ENCODE results near the gene FAM131A. TPM values are rescaled to one million over a fixed set of nuclear protein-coding genes. Genes with fewer than 3 reads are reported as not detected.

The FAM131A gene
- total and polyA plus RNA-seq, 12 donors: 21.6 to 36.5 (median 26.7) TPM

GRCh38 chr3:184325715-184326369 lies 11.6 kb upstream of the FAM131A start:
- ATAC-seq (no peak), DNase-seq (no peak)
- intact Hi-C loops (cut with DNase I): no loop called here
- H3K4me3 ChIP-seq: no peak overlapping the region
- H3K36me3 ChIP-seq: peaks cover 26 to 100% (median 100%) of the 10 kb centered on the region in 9 donors
- no peak overlapping the region for H3K27ac ChIP-seq
- 82 to 86% methylated on average over 6 of the region's 6 CpGs for WGBS, 2 donors
- peaks cover 0 to 29% (median 18%) of the 10 kb centered on the region in 9 donors for H3K4me1 ChIP-seq
- H3K27me3 ChIP-seq: no peaks in the 10 kb centered on the region
- H3K9me3 ChIP-seq: no peaks in the 10 kb centered on the region
- no peak for TF ChIP-seq CTCF (IDR thresholded peaks at IDR 0.05)

GRCh38 chr3:184327171-184327570 lies 10.2 kb upstream of the FAM131A start:
- ATAC-seq (no peak), DNase-seq (no peak)
- Histone ChIP-seq H3K27ac (no peak overlapping the region), H3K27me3 (no peaks in the 10 kb centered on the region), H3K36me3 (peaks cover 26 to 100% (median 99%) of the 10 kb centered on the region in 9 donors), H3K4me1 (peaks cover 0 to 25% (median 12%) of the 10 kb centered on the region in 9 donors), H3K9me3 (no peaks in the 10 kb centered on the region), H3K4me3 (no peak overlapping the region)
- intact Hi-C loops (cut with DNase I): no loop called here
- WGBS, 2 donors: 95% methylated on average over 21 of the region's 21 CpGs
- TF ChIP-seq CTCF (IDR thresholded peaks at IDR 0.05): no peak

- 41 to 52% methylated on average over 3 of the region's 3 CpGs for WGBS, 2 donors
- Histone ChIP-seq H3K4me1 (peaks cover 0 to 21% (median 8%) of the 10 kb centered on the region in 9 donors), H3K4me3 (no peak overlapping the region), H3K9me3 (no peaks in the 10 kb centered on the region), H3K27ac (no peak overlapping the region), H3K27me3 (no peaks in the 10 kb centered on the region), H3K36me3 (peaks cover 26 to 100% (median 97%) of the 10 kb centered on the region in 9 donors)
- DNase-seq: no peak
- no peak for TF ChIP-seq CTCF (IDR thresholded peaks at IDR 0.05)
- no peak for ATAC-seq
- intact Hi-C loops (cut with DNase I): no loop called here
Measured at GRCh38 chr3:184328516-184328915, 8.9 kb upstream of the FAM131A start.

GRCh38 chr3:184332370-184333090 lies 4.9 kb upstream of the FAM131A start:
- no peaks in the 10 kb centered on the region for H3K9me3 ChIP-seq
- H3K4me1 ChIP-seq: peaks cover 3 to 40% (median 26%) of the 10 kb centered on the region in 9 donors
- H3K36me3 ChIP-seq: peaks cover 3 to 80% (median 68%) of the 10 kb centered on the region in 9 donors
- 68 to 70% methylated on average over 10 of the region's 10 CpGs for WGBS, 2 donors
- ATAC-seq (no peak), DNase-seq (no peak)
- no peak overlapping the region for H3K4me3 ChIP-seq
- no peak for TF ChIP-seq CTCF (IDR thresholded peaks at IDR 0.05)
- H3K27me3 ChIP-seq: no peaks in the 10 kb centered on the region
- intact Hi-C loops (cut with DNase I): loop anchor here in 1 of 10 donors (10.0 kb wide), 1 partner anchor 148 kb away; the partner anchor contains the start of gene ABCF3
- peak overlapping the region in 7 of 10 donors; percentile 11 to 54 (median 38) for H3K27ac ChIP-seq
